A204.1 (cell line): Measurements from ENCODE around the gene GNAT3.

Source experiments
- FAIRE-seq: peaks from 2 replicates; lab custom pipeline; 2012; peaks lifted over from hg19 to GRCh38; lab: Jason Lieb, UNC

The GNAT3 gene

DNA sequence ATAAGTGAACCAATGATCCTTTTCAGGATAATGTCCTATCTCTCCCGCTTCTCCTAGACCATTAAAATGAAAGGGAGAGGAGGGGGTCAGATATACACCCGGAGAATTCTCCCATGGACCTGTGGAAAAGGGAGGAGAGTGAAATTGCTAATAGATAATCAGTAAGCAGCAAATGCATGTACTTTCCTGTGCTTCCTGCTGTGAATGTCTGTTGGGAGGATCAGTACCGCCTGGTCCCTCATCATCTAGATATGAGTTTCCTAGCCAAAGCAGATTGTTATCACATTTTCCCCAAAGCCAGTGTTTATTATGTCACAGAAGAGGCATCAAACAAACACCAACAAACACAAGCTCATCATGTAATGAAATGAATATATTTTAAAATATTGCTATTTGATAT lies 96.8 kb downstream of the GNAT3 start:
- no peak for FAIRE-seq

DNA sequence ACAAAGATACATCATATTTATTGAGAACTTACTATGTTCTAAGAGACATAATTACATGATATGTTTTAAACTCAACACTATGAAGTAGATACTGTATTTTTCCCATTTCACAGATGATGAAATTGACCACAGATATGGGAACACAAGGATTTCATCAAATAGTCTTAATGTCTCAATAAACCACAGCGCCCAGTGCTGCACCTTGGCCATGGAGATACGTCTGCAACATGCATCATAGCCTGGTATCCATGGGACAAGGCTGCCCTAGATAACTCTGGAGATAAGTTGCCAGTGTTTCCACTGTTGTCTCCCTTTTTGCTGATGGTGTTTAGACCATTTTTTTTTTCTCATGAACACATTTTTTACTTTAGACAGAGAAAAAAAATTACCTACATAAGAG lies 97.5 kb downstream of the GNAT3 start:
- no peak for FAIRE-seq

DNA sequence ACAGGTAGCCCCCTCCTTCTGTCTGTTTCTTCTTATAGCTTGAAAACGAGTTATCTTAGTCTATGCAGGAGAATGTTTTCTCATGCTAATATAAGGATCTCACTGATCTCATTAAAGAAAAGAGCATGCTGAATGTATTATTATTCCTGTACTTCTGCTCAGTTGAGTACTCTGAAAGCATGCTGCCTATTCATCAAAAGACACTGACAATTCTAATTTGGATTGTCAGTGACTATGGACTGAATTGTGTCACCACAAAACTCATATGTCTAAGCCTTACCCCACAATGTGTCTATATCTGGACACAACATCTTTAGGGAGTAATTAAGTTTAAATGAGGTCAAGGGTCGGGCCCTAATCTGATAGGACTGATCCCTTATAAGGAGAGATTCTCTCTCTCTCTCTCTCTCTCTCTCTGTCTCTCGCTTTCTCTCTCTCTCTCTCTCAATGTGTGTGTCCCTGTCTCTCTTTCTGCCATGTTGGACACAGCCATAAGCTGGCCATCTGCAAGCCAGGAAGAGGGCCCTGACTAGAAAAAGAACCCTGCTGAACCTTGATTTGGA lies 98.4 kb downstream of the GNAT3 start:
- FAIRE-seq = no peak

DNA sequence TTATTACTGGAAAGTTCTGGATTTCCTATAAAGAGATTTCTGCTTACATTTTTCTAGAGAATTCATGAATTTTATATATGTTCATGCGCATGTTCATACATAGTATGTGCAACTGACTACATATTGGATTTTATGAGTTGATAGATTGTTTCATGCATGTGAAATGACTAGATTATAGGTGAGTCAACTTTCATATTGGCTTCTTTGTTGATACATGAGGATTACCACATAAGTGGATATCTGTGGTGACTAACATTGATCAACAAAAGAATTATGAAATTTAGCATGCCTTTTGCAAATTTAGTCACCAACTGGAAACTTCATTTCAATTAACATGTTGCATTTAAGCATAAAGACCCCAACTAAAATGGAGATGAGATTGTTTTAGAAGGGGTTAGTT lies 99.0 kb downstream of the GNAT3 start:
- no peak for FAIRE-seq

DNA sequence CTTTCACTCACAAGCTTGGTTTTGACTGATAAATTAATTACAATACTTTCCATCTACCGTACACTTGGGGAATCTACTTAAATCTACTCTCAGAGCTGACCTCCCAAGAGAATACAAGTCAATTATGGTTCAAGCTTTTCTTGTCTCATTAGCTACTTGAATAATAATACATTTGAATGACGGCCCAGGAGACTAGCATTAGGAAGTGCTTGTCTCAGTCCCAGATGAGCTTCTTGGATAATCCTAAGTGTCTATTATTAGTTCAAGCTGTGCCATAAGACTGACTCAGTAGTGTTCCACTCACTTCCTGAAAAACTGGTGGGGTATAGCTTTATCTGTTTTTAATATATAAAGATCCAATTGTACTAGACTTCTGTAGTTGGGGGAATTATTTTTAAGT lies 100.2 kb downstream of the GNAT3 start:
- no peak for FAIRE-seq

DNA sequence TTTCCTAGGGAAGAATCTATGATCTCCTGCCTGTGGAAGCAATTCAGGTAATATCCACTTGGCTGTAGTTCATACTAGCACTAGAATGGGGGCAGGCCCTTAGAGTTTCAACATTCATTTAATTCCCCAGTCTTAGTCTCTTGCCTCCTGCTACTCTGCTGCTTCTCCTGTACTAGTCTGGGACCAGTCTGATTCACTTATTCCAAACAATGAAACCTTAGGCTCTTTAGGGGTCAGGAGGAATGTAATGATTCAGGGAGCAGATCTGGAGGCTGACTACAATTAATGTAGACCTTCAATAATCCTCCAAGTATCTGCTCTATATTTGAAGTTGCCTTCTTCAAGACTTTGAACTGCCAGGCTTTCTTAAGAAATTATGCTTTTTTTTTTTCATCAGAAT lies 101.8 kb downstream of the GNAT3 start:
- no peak for FAIRE-seq
